Panc1 (cell line): Measurements from ENCODE around the gene KAZN. TPM values are rescaled to one million over a fixed set of nuclear protein-coding genes. Genes with fewer than 3 reads are reported as not detected.

Experiments used
- ATAC-seq: fragments of 200-7000 bp; cut with Tn5 transposase; 2 replicates; pipeline ENCODE4 v1.9.1; 2020; ENCODE audit warnings: mild to moderate bottlenecking, moderate library complexity
- BruUV-seq: library from RNA; stranded (reverse); fragments of 400-500 nt; replicated peaks from 2 replicates; lab custom pipeline; 2021; lab: Mats Ljungman, UMichigan
- CTCF ChIA-PET: fragments of 300-600 bp; sonication (Branson Sonifier 250); formaldehyde crosslinking; loops from one replicate; lab custom pipeline; 2022; ENCODE audit warnings: antibody characterized with exemption; lab: Charles Lee
- POLR2A ChIA-PET: fragments of 300-600 bp; sonication (Branson Sonifier 250); formaldehyde crosslinking; loops from one replicate; lab custom pipeline; 2022; ENCODE audit warnings: antibody characterized with exemption; lab: Charles Lee
- DNase-seq: peaks from one replicate; pipeline ENCODE4 v3.0.0-alpha.2; 2010; ENCODE audit warnings: low read depth, low spot score
- H3K27ac ChIP-seq: 2 replicates; pipeline ENCODE4 v1.5.1; 2011; ENCODE audit warnings: mild to moderate bottlenecking, low read length, inconsistent platforms
- H3K27me3 ChIP-seq: fragments of 200-500 bp; sonication (Bioruptor generic); 2 replicates; pipeline ENCODE4 v1.6.0; 2014; ENCODE audit warnings: low read length, inconsistent platforms; ENCODE audit not compliant: control insufficient read depth, insufficient read depth
- H3K36me3 ChIP-seq: fragments of 200-500 bp; sonication (Bioruptor generic); 2 replicates; pipeline ENCODE4 v1.5.1; 2014; ENCODE audit warnings: inconsistent platforms, mild to moderate bottlenecking, low read length, moderate library complexity; ENCODE audit not compliant: control insufficient read depth, insufficient read depth
- H3K4me1 ChIP-seq: 2 replicates; pipeline ENCODE4 v1.5.1; 2011; ENCODE audit warnings: inconsistent platforms, mild to moderate bottlenecking, low read length, moderate library complexity; ENCODE audit not compliant: control insufficient read depth, insufficient read depth
- H3K4me3 ChIP-seq, 2 experiments: 2 replicates each; pipeline ENCODE4 v1.5.1; 2011 to 2012; ENCODE audit warnings: low read depth in 2 of 2, low read length in 2 of 2, mild to moderate bottlenecking in 2 of 2, inconsistent platforms in 1 of 2, moderate library complexity in 1 of 2
- H3K9me3 ChIP-seq: fragments of 200-500 bp; sonication (Bioruptor generic); 2 replicates; pipeline ENCODE4 v1.5.1; 2014; ENCODE audit warnings: low read depth, mild to moderate bottlenecking, inconsistent platforms, low read length, moderate library complexity; ENCODE audit not compliant: control insufficient read depth, insufficient read depth
- POLR2AphosphoS5 ChIP-seq: IDR thresholded peaks from 2 replicates; pipeline ENCODE4 v1.6.1; 2012; ENCODE audit warnings: mild to moderate bottlenecking, low read depth, low read length, moderate library complexity
- SIN3A ChIP-seq: IDR thresholded peaks from 2 replicates; pipeline ENCODE4 v1.6.1; 2012; ENCODE audit warnings: low read depth, mild to moderate bottlenecking, low read length, moderate library complexity, borderline replicate concordance; ENCODE audit not compliant: insufficient read depth
- TCF7L2 ChIP-seq: IDR thresholded peaks from 2 replicates; pipeline ENCODE4 v1.6.1; 2011; ENCODE audit warnings: mild to moderate bottlenecking, low read depth, low read length, inconsistent platforms
- in situ Hi-C: cut with HindIII; loops from 2 replicates; pipeline ENCODE4 v1.10.0; 2016; ENCODE audit warnings: low sequenced_read_pairs, low pct_unique_long_range_greater_than_20kb
- intact Hi-C: fragments of 100-400 bp; cut with micrococcal nuclease; formaldehyde crosslinking; loops from one replicate; pipeline ENCODE4 v1.10.0; 2022; ENCODE audit not compliant: unreplicated experiment
- total RNA-seq: library from RNA; stranded (reverse); gene quantifications from one replicate; pipeline ENCODE4 v1.2.1, GENCODE V29; 2021; ENCODE audit not compliant: unreplicated experiment
- TF ChIP-seq, protein P1 (sequence below), 2 experiments: IDR thresholded peaks; 2 replicates each; pipeline ENCODE4 v1.6.1; 2011 to 2012; ENCODE audit warnings: low read depth in 2 of 2, control low read depth in 1 of 2, low read length in 1 of 2, mild to moderate bottlenecking in 1 of 2, moderate library complexity in 1 of 2; ENCODE audit not compliant: insufficient read depth in 1 of 2
- TF ChIP-seq, protein P2 (sequence below): fragments of 450-650 bp; IDR thresholded peaks from 2 replicates; pipeline ENCODE4 v1.5.1; 2017; ENCODE audit warnings: mild to moderate bottlenecking

KAZN gene
- total RNA-seq, 1 experiment from 2014 or later = 6.6 TPM

DNA sequence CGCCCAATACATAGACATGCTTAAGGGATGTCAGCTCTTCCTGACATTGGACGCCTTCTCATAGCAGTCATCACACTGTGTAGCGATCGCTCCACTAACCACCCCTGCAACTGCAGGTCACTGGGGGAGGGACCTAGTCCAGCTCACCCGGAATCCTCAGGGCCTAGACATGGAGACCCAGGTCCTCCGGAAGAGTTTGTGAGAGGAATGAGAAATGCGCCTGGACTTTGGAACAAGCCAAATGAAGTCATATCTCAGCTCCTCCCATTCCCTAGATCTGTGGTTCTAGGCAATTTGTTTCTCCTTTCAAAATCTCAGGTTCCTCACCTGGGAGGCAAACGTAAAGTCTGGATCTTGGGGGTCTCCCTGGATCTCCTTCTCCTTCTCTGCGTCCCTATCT, 253.3 kb downstream of the KAZN start:
- Histone ChIP-seq H3K27me3 (peaks cover 20% of the 10 kb centered on the region), H3K4me3 (no peak overlapping the region), H3K27ac (no peak overlapping the region), H3K4me1 (no peaks in the 10 kb centered on the region), H3K36me3 (no peaks in the 10 kb centered on the region), H3K9me3 (no peaks in the 10 kb centered on the region)
- TF ChIP-seq, protein P1, sequence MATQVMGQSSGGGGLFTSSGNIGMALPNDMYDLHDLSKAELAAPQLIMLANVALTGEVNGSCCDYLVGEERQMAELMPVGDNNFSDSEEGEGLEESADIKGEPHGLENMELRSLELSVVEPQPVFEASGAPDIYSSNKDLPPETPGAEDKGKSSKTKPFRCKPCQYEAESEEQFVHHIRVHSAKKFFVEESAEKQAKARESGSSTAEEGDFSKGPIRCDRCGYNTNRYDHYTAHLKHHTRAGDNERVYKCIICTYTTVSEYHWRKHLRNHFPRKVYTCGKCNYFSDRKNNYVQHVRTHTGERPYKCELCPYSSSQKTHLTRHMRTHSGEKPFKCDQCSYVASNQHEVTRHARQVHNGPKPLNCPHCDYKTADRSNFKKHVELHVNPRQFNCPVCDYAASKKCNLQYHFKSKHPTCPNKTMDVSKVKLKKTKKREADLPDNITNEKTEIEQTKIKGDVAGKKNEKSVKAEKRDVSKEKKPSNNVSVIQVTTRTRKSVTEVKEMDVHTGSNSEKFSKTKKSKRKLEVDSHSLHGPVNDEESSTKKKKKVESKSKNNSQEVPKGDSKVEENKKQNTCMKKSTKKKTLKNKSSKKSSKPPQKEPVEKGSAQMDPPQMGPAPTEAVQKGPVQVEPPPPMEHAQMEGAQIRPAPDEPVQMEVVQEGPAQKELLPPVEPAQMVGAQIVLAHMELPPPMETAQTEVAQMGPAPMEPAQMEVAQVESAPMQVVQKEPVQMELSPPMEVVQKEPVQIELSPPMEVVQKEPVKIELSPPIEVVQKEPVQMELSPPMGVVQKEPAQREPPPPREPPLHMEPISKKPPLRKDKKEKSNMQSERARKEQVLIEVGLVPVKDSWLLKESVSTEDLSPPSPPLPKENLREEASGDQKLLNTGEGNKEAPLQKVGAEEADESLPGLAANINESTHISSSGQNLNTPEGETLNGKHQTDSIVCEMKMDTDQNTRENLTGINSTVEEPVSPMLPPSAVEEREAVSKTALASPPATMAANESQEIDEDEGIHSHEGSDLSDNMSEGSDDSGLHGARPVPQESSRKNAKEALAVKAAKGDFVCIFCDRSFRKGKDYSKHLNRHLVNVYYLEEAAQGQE (IDR thresholded peaks at IDR 0.05; ENCODE audit: insufficient read depth in 1 of 2, low read depth in 2 of 2, low read length in 1 of 2) = no peak
- TF ChIP-seq TCF7L2 (no peak), POLR2AphosphoS5 (no peak), SIN3A (no peak)
- TF ChIP-seq, protein P2, sequence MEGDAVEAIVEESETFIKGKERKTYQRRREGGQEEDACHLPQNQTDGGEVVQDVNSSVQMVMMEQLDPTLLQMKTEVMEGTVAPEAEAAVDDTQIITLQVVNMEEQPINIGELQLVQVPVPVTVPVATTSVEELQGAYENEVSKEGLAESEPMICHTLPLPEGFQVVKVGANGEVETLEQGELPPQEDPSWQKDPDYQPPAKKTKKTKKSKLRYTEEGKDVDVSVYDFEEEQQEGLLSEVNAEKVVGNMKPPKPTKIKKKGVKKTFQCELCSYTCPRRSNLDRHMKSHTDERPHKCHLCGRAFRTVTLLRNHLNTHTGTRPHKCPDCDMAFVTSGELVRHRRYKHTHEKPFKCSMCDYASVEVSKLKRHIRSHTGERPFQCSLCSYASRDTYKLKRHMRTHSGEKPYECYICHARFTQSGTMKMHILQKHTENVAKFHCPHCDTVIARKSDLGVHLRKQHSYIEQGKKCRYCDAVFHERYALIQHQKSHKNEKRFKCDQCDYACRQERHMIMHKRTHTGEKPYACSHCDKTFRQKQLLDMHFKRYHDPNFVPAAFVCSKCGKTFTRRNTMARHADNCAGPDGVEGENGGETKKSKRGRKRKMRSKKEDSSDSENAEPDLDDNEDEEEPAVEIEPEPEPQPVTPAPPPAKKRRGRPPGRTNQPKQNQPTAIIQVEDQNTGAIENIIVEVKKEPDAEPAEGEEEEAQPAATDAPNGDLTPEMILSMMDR = no peak
- BruUV-seq = no TSS peak
- ChIA-PET CTCF (no interaction called here), POLR2A (no interaction called here)
- ATAC-seq (no peak), DNase-seq (no peak)
- intact Hi-C loops = no loop called here
- in situ Hi-C loops = no loop called here

DNA sequence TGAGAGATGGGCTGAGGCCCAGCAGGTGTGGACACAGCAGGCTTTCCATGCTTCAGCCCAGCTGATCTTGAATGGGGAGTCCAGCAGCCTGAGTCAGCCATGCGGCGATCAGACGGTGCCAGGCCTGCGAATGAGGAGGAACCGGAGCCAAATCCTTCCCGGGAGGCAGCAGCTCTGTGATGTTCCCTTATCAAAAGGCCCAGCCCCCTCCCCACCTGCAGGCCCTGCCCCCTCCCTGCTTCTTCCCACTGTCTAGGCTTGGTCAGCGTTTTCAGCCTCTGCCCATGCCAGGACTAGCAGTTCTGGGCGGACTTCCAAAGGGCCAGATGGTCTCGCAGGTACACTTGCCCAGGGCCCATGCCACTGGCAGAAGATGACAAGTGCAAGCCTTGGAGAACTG, 253.8 kb downstream of the KAZN start:
- H3K36me3 ChIP-seq = no peaks in the 10 kb centered on the region
- ATAC-seq = no peak
- H3K27me3 ChIP-seq = peaks cover 21% of the 10 kb centered on the region
- CTCF ChIA-PET = no interaction called here
- no TSS peak for BruUV-seq
- POLR2A ChIA-PET = no interaction called here
- no peak overlapping the region for H3K27ac ChIP-seq
- no peak for TF ChIP-seq TCF7L2
- intact Hi-C loops = no loop called here
- no peaks in the 10 kb centered on the region for H3K9me3 ChIP-seq
- DNase-seq = no peak
- no peaks in the 10 kb centered on the region for H3K4me1 ChIP-seq
- H3K4me3 ChIP-seq = no peak overlapping the region
- in situ Hi-C loops = no loop called here

DNA sequence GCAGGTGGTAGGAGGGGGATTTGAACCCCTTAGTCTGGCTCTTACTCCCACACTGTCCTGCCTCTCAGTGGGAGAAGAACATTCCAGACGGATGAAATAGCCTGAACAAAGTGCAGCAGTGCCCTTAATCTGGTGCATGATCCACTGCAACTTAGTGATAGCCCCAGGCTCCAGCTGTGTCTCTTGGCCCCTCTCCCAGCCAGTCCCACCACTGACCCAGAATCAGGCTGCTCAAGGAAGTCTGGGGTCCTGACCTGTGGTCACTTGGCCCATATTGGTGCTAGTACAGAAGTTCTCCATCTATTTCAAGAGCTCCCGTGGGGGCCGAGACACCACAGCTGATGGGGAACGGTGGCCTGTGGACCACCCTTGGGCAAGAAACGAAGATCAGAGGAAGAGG, 255.0 kb downstream of the KAZN start:
- intact Hi-C loops = no loop called here
- TF ChIP-seq POLR2AphosphoS5 = no peak
- TF ChIP-seq, protein P2 = no peak
- no peak for TF ChIP-seq SIN3A
- TF ChIP-seq, protein P1 (IDR thresholded peaks at IDR 0.05; ENCODE audit: insufficient read depth in 1 of 2, low read depth in 2 of 2, low read length in 1 of 2) = no peak
- no peak for TF ChIP-seq TCF7L2

More for the DNA sequence above, 255.0 kb downstream of the KAZN start:
- POLR2A ChIA-PET = no interaction called here
- H3K36me3 ChIP-seq = no peaks in the 10 kb centered on the region
- BruUV-seq = no TSS peak
- H3K27me3 ChIP-seq = peaks cover 21% of the 10 kb centered on the region
- H3K9me3 ChIP-seq = no peaks in the 10 kb centered on the region
- H3K4me1 ChIP-seq = no peaks in the 10 kb centered on the region
- no peak for ATAC-seq
- no peak overlapping the region for H3K4me3 ChIP-seq
- in situ Hi-C loops = no loop called here
- no peak for DNase-seq
- H3K27ac ChIP-seq = no peak overlapping the region
- CTCF ChIA-PET = no interaction called here
